HEK293 (cell line): ENCODE results near the gene ENO2.

Source experiments
- ATF2 ChIP-seq: fragments of 450-650 bp; formaldehyde crosslinking; IDR thresholded peaks from 2 replicates; pipeline ENCODE4 v1.5.1; 2016; ENCODE audit warnings: missing biosample characterization, missing genetic modification characterization, low read depth
- BCL6B ChIP-seq: fragments of 450-650 bp; formaldehyde crosslinking; IDR thresholded peaks from 2 replicates; pipeline ENCODE4 v1.5.1; 2017; ENCODE audit warnings: missing biosample characterization, missing genetic modification characterization
- EGR2 ChIP-seq: fragments of 450-650 bp; formaldehyde crosslinking; IDR thresholded peaks from 2 replicates; pipeline ENCODE4 v1.5.1; 2016; ENCODE audit warnings: low read depth, missing biosample characterization, missing genetic modification characterization
- FEZF1 ChIP-seq: fragments of 450-650 bp; formaldehyde crosslinking; IDR thresholded peaks from 2 replicates; pipeline ENCODE4 v1.5.1; 2016; ENCODE audit warnings: missing biosample characterization, missing genetic modification characterization
- GLI2 ChIP-seq: fragments of 450-650 bp; formaldehyde crosslinking; IDR thresholded peaks from 2 replicates; pipeline ENCODE4; 2017; ENCODE audit warnings: missing biosample characterization, missing genetic modification characterization, low read depth, borderline replicate concordance
- GLIS1 ChIP-seq: fragments of 450-650 bp; formaldehyde crosslinking; IDR thresholded peaks from 2 replicates; pipeline ENCODE4 v1.5.1; 2016; ENCODE audit warnings: missing biosample characterization, missing genetic modification characterization
- IKZF3 ChIP-seq: fragments of 450-650 bp; IDR thresholded peaks from 2 replicates; pipeline ENCODE4 v1.5.0; 2018; ENCODE audit warnings: missing biosample characterization, mild to moderate bottlenecking, missing genetic modification characterization, moderate library complexity
- INSM2 ChIP-seq: fragments of 450-650 bp; formaldehyde crosslinking; IDR thresholded peaks from 2 replicates; pipeline ENCODE4 v1.5.1; 2016; ENCODE audit warnings: missing biosample characterization, missing genetic modification characterization
- KLF1 ChIP-seq: fragments of 450-650 bp; formaldehyde crosslinking; IDR thresholded peaks from 2 replicates; pipeline ENCODE4 v1.5.1; 2016; ENCODE audit warnings: missing biosample characterization, missing genetic modification characterization
- KLF17 ChIP-seq: fragments of 450-650 bp; formaldehyde crosslinking; IDR thresholded peaks from 2 replicates; pipeline ENCODE4 v1.5.1; 2016; ENCODE audit warnings: missing biosample characterization, missing genetic modification characterization
- MZF1 ChIP-seq: fragments of 450-650 bp; formaldehyde crosslinking; IDR thresholded peaks from 2 replicates; pipeline ENCODE4 v1.5.1; 2017; ENCODE audit warnings: missing biosample characterization, missing genetic modification characterization, borderline replicate concordance
- SALL2 ChIP-seq: fragments of 450-650 bp; formaldehyde crosslinking; IDR thresholded peaks from 2 replicates; pipeline ENCODE4 v1.5.0; 2017; ENCODE audit warnings: missing biosample characterization, mild to moderate bottlenecking, missing genetic modification characterization, borderline replicate concordance
- SCRT2 ChIP-seq: fragments of 450-650 bp; formaldehyde crosslinking; IDR thresholded peaks from 2 replicates; pipeline ENCODE4 v1.5.1; 2016; ENCODE audit warnings: missing biosample characterization, missing genetic modification characterization
- ZBTB6 ChIP-seq: fragments of 450-650 bp; formaldehyde crosslinking; IDR thresholded peaks from 2 replicates; pipeline ENCODE4 v1.5.1; 2017; ENCODE audit warnings: missing biosample characterization, missing genetic modification characterization
- ZFP3 ChIP-seq: fragments of 450-650 bp; formaldehyde crosslinking; IDR thresholded peaks from 2 replicates; pipeline ENCODE4 v1.5.1; 2016; ENCODE audit warnings: low read depth, missing biosample characterization, missing genetic modification characterization
- ZNF132 ChIP-seq: fragments of 450-650 bp; formaldehyde crosslinking; IDR thresholded peaks from 2 replicates; pipeline ENCODE4 v1.5.1; 2017; ENCODE audit warnings: missing biosample characterization, missing genetic modification characterization, borderline replicate concordance
- ZNF184 ChIP-seq: fragments of 450-650 bp; IDR thresholded peaks from 2 replicates; pipeline ENCODE4 v1.5.1; 2018; ENCODE audit warnings: missing biosample characterization, mild to moderate bottlenecking, missing genetic modification characterization
- ZNF211 ChIP-seq: fragments of 450-650 bp; formaldehyde crosslinking; IDR thresholded peaks from 2 replicates; pipeline ENCODE4 v1.5.1; 2016; ENCODE audit warnings: low read depth, missing biosample characterization, missing genetic modification characterization
- ZNF214 ChIP-seq: fragments of 450-650 bp; formaldehyde crosslinking; IDR thresholded peaks from 2 replicates; pipeline ENCODE4 v1.5.1; 2017; ENCODE audit warnings: missing biosample characterization, mild to moderate bottlenecking, missing genetic modification characterization, borderline replicate concordance
- ZNF223 ChIP-seq: fragments of 450-650 bp; formaldehyde crosslinking; IDR thresholded peaks from 2 replicates; pipeline ENCODE4 v1.5.1; 2016; ENCODE audit warnings: missing biosample characterization, missing genetic modification characterization
- ZNF292 ChIP-seq: fragments of 450-650 bp; formaldehyde crosslinking; IDR thresholded peaks from 2 replicates; pipeline ENCODE4 v1.5.1; 2016; ENCODE audit warnings: low read depth, missing biosample characterization, missing genetic modification characterization, borderline replicate concordance
- ZNF366 ChIP-seq: fragments of 450-650 bp; formaldehyde crosslinking; conservative IDR thresholded peaks from 2 replicates; pipeline ENCODE4 v1.5.1; 2016; ENCODE audit warnings: missing biosample characterization, missing genetic modification characterization
- ZNF433 ChIP-seq: fragments of 450-650 bp; formaldehyde crosslinking; IDR thresholded peaks from 2 replicates; pipeline ENCODE4 v1.5.1; 2016; ENCODE audit warnings: missing biosample characterization, missing genetic modification characterization, low read depth
- ZNF548 ChIP-seq: fragments of 450-650 bp; formaldehyde crosslinking; IDR thresholded peaks from 2 replicates; pipeline ENCODE4 v1.5.1; 2016; ENCODE audit warnings: missing biosample characterization, missing genetic modification characterization
- ZNF585B ChIP-seq: fragments of 450-650 bp; formaldehyde crosslinking; IDR thresholded peaks from 2 replicates; pipeline ENCODE4 v1.5.1; 2016; ENCODE audit warnings: missing biosample characterization, missing genetic modification characterization
- ZNF600 ChIP-seq: fragments of 450-650 bp; formaldehyde crosslinking; IDR thresholded peaks from 2 replicates; pipeline ENCODE4 v1.5.1; 2016; ENCODE audit warnings: missing biosample characterization, missing genetic modification characterization
- ZNF623 ChIP-seq: fragments of 450-650 bp; formaldehyde crosslinking; IDR thresholded peaks from 2 replicates; pipeline ENCODE4 v1.5.1; 2016; ENCODE audit warnings: missing biosample characterization, missing genetic modification characterization
- ZNF624 ChIP-seq: fragments of 450-650 bp; formaldehyde crosslinking; IDR thresholded peaks from 2 replicates; pipeline ENCODE4 v1.5.1; 2017; ENCODE audit warnings: missing biosample characterization, missing genetic modification characterization
- ZNF626 ChIP-seq: fragments of 450-650 bp; sonication (Bioruptor Pico); formaldehyde crosslinking; IDR thresholded peaks from 2 replicates; pipeline ENCODE4 v1.5.1; 2018; ENCODE audit warnings: missing biosample characterization, missing genetic modification characterization, inconsistent platforms
- ZNF670 ChIP-seq: fragments of 450-650 bp; formaldehyde crosslinking; IDR thresholded peaks from 2 replicates; pipeline ENCODE4 v1.5.1; 2016; ENCODE audit warnings: missing biosample characterization, missing genetic modification characterization, low read depth
- ZNF747 ChIP-seq: fragments of 450-650 bp; formaldehyde crosslinking; IDR thresholded peaks from 2 replicates; pipeline ENCODE4 v1.5.1; 2016; ENCODE audit warnings: missing biosample characterization, missing genetic modification characterization
- ZNF76 ChIP-seq: fragments of 450-650 bp; formaldehyde crosslinking; IDR thresholded peaks from 2 replicates; pipeline ENCODE4; 2016; ENCODE audit warnings: low read depth, missing biosample characterization, missing genetic modification characterization, borderline replicate concordance
- ZNF792 ChIP-seq: fragments of 450-650 bp; formaldehyde crosslinking; IDR thresholded peaks from 2 replicates; pipeline ENCODE4 v1.5.1; 2016; ENCODE audit warnings: missing biosample characterization, missing genetic modification characterization
- ZNF843 ChIP-seq: fragments of 450-650 bp; formaldehyde crosslinking; IDR thresholded peaks from 2 replicates; pipeline ENCODE4 v1.5.1; 2016; ENCODE audit warnings: missing biosample characterization, missing genetic modification characterization

Gene ENO2

GRCh38 chr12:6937481-6938352 lies 23.3 kb downstream of the ENO2 start (continued):
- TF ChIP-seq ZNF76 (tag by site-specific recombination), result peak; percentile 68; the same call in 1 of the 2 replicates
- peak; percentile 87 for TF ChIP-seq INSM2 (tag by site-specific recombination)
- 0 out of 2 replicates have a peak, but pooled peaks have one; percentile 3 for TF ChIP-seq ATF2 (tag by site-specific recombination)
- TF ChIP-seq ZNF132 (tag by site-specific recombination), result no peak
- TF ChIP-seq SALL2 (tag by site-specific recombination), result no peak
- peak; percentile 66; the same call in 1 of the 2 replicates for TF ChIP-seq MZF1 (tag by site-specific recombination)
- peak; percentile 100 for TF ChIP-seq ZNF366
- TF ChIP-seq ZFP3 (tag by site-specific recombination), result no peak
- peak; percentile 81 for TF ChIP-seq ZNF223
- TF ChIP-seq ZNF623, result no peak
- TF ChIP-seq KLF17 (tag by site-specific recombination), result peak; percentile 93
- no peak for TF ChIP-seq ZNF624 (tag by site-specific recombination)
- TF ChIP-seq BCL6B (tag by site-specific recombination), result no peak
- peak; percentile 89; the same call in 1 of the 2 replicates for TF ChIP-seq EGR2 (tag by site-specific recombination)
- TF ChIP-seq ZNF843 (tag by site-specific recombination), result 0 out of 2 replicates have a peak, but pooled peaks have one; percentile 72
- no peak for TF ChIP-seq ZNF433 (tag by site-specific recombination)
- peak; percentile 99 for TF ChIP-seq ZNF600 (tag by site-specific recombination)
- TF ChIP-seq IKZF3 (tag by site-specific recombination), result peak; percentile 96
- no peak for TF ChIP-seq ZNF211 (tag by site-specific recombination)
- TF ChIP-seq KLF1 (tag by site-specific recombination), result 0 out of 2 replicates have a peak, but pooled peaks have one; percentile 47
- TF ChIP-seq ZNF626 (tag by site-specific recombination), result no peak
- TF ChIP-seq ZNF214 (tag by site-specific recombination), result no peak
- no peak for TF ChIP-seq FEZF1 (tag by site-specific recombination)
- TF ChIP-seq ZNF184 (tag by site-specific recombination), result no peak
- peak; percentile 92 for TF ChIP-seq SCRT2 (tag by site-specific recombination)
- no peak; the same call in none of the 2 replicates for TF ChIP-seq ZBTB6 (tag by site-specific recombination)
- no peak for TF ChIP-seq ZNF292
- TF ChIP-seq ZNF548, result no peak
- TF ChIP-seq GLI2 (tag by site-specific recombination), result no peak
- no peak for TF ChIP-seq ZNF792 (tag by site-specific recombination)
- TF ChIP-seq GLIS1 (tag by site-specific recombination), result peak; percentile 39; the same call in 1 of the 2 replicates
- TF ChIP-seq ZNF747 (tag by site-specific recombination), result no peak
- TF ChIP-seq ZNF585B (tag by site-specific recombination), result no peak
- TF ChIP-seq ZNF670, result no peak
